ENCODE data around the gene RAMACL. TPM values are rescaled to one million over a fixed set of nuclear protein-coding genes. Genes with fewer than 3 reads are reported as not detected.
"Not testable (repeated sequence)": the region's sequence is repeated elsewhere in the genome, so short reads cannot be mapped to it uniquely, and the experiment has no call there.

Gene RAMACL
- 1 to 10 TPM in 3 of 4 donors, under 1 TPM in 1; 0.93 to 2.1 (median 1.5) TPM for total RNA-seq

GRCh38 chr6:166586424-166587156, at the start of gene RAMACL:
Gene RAMACL (minus strand): TSS chr6:166586678. CDS start chr6:166586477, 201 bp downstream.
- H3K4me3 ChIP-seq (ENCODE audit: low read depth, poor library complexity, severe bottlenecking), result no peak within 1 kb of the TSS
- WGBS, 2 donors, result 96 to 98% methylated on average over 9 of the region's 9 CpGs
- intact Hi-C loops (cut with DNase I; ENCODE audit: low total_unique reads), result no loop called here
- peak in 1 of 2 donors; percentile 49 for DNase-seq (ENCODE audit: low spot score in 2 of 2)
- TF ChIP-seq POLR2A (IDR thresholded peaks at IDR 0.05), result no peak
- TF ChIP-seq, protein P1, sequence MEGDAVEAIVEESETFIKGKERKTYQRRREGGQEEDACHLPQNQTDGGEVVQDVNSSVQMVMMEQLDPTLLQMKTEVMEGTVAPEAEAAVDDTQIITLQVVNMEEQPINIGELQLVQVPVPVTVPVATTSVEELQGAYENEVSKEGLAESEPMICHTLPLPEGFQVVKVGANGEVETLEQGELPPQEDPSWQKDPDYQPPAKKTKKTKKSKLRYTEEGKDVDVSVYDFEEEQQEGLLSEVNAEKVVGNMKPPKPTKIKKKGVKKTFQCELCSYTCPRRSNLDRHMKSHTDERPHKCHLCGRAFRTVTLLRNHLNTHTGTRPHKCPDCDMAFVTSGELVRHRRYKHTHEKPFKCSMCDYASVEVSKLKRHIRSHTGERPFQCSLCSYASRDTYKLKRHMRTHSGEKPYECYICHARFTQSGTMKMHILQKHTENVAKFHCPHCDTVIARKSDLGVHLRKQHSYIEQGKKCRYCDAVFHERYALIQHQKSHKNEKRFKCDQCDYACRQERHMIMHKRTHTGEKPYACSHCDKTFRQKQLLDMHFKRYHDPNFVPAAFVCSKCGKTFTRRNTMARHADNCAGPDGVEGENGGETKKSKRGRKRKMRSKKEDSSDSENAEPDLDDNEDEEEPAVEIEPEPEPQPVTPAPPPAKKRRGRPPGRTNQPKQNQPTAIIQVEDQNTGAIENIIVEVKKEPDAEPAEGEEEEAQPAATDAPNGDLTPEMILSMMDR (IDR thresholded peaks at IDR 0.05), result no peak

GRCh38 chr6:166635013-166635970, 48.8 kb upstream of the RAMACL start:
- TF ChIP-seq, protein P1 (IDR thresholded peaks at IDR 0.05), result no peak
- no peak for TF ChIP-seq POLR2A (IDR thresholded peaks at IDR 0.05)
- H3K4me3 ChIP-seq (ENCODE audit: low read depth, poor library complexity, severe bottlenecking), result no peak overlapping the region
- intact Hi-C loops (cut with DNase I; ENCODE audit: low total_unique reads), result loop anchor here (10.0 kb wide), 1 partner anchor 1390 kb away; no protein-coding TSS in a partner anchor
- peak in 1 of 2 donors; percentile 71 for DNase-seq (ENCODE audit: low spot score in 2 of 2)
- 92 to 94% methylated on average over 20 of the region's 20 CpGs for WGBS, 2 donors

GRCh38 chr6:166634581-166634980, 48.1 kb upstream of the RAMACL start:
- peak in 1 of 2 donors; percentile 58 for DNase-seq (ENCODE audit: low spot score in 2 of 2)
- WGBS, 2 donors, result 93 to 94% methylated on average over 4 of the region's 4 CpGs
- intact Hi-C loops (cut with DNase I; ENCODE audit: low total_unique reads), result loop anchor here (10.0 kb wide), 1 partner anchor 1390 kb away; no protein-coding TSS in a partner anchor
- H3K4me3 ChIP-seq (ENCODE audit: low read depth, poor library complexity, severe bottlenecking), result not testable (repeated sequence)

DNA sequence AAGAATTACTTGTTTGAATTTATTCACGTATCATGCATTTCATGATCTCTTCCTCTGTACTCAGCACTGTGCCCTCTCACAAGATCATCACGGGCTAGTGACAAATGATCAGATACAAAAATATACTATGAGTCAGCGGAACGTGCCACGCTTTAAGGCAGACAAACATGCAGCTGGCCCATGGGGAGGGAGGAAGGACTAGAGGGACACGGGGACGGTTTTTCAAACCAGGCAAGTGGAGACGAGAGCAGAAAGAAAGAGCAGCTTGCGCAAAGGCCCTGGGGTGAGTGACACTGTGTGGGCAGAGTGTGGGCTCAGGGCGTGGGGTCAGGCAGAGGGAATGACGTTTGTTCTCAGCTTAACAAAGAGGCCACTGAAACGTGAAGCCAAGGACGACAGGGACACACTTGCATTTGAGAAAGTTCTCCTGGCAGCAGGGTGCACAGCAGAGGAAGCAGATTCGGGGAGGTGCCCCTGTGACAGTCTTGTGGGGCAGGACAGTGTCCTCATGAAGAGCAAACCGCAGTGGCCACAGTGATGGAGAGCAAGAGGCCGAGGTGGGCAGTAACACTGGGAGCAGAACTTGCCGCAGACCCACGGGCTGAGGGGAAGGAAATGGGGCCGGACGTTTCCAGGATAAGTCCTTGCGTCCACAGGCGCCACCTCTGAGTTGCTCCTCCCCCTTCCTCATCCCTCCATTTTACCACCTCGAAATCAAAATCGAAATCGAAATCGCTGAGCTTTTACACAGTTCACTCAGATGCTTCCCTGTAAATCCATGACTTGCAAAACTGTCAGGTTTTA, 47.5 kb upstream of the RAMACL start:
- WGBS, 2 donors, result 74 to 80% methylated on average over 26 of the region's 26 CpGs
- no peak for TF ChIP-seq POLR2A (IDR thresholded peaks at IDR 0.05)
- TF ChIP-seq, protein P1 (IDR thresholded peaks at IDR 0.05), result no peak
- DNase-seq (ENCODE audit: low spot score in 2 of 2), result peak; percentile 75 to 84

GRCh38 chr6:166632731-166633130, 46.3 kb upstream of the RAMACL start:
- no peak overlapping the region for H3K4me3 ChIP-seq (ENCODE audit: low read depth, poor library complexity, severe bottlenecking)
- no peak for TF ChIP-seq POLR2A (IDR thresholded peaks at IDR 0.05)
- TF ChIP-seq, protein P1 (IDR thresholded peaks at IDR 0.05), result no peak
- intact Hi-C loops (cut with DNase I; ENCODE audit: low total_unique reads), result loop anchor here (10.0 kb wide), 1 partner anchor 1392 kb away; no protein-coding TSS in a partner anchor
- DNase-seq (ENCODE audit: low spot score in 2 of 2), result no peak
- 97% methylated on average over 11 of the region's 11 CpGs for WGBS, 2 donors

More for the DNA sequence above, 47.5 kb upstream of the RAMACL start:
- no peak overlapping the region for H3K4me3 ChIP-seq (ENCODE audit: low read depth, poor library complexity, severe bottlenecking)
- intact Hi-C loops (cut with DNase I; ENCODE audit: low total_unique reads), result loop anchor here (10.0 kb wide), 1 partner anchor 1391 kb away; no protein-coding TSS in a partner anchor
